HG03342 (cell line): ENCODE data around the gene CLDN24.

Experiments
- ATAC-seq: cut with Tn5 transposase; IDR thresholded peaks from one replicate; pipeline ENCODE4 v1.9.1; 2021; ENCODE audit warnings: mild to moderate bottlenecking, moderate library complexity; ENCODE audit not compliant: unreplicated experiment

CLDN24 gene

DNA sequence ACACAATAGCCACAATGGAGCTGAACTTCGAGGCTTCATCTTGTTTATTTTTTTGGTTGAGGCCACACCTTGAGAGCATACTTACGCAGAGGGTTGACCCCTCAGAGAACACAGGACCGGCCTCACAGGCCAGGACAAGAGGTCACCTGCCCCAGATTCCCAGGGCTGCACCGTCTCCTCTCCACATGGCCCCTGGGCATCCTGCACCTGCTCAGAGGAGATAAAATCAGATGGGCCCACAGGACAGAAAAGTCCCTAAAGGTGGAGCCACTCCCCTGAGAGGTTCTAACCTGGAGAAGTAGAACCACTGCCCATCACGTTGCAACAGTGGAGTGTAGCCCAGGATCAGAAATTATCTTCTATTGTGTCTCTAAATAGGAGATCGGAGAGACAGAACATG lies 1.1 kb upstream of the CLDN24 start:
- no peak for ATAC-seq

DNA sequence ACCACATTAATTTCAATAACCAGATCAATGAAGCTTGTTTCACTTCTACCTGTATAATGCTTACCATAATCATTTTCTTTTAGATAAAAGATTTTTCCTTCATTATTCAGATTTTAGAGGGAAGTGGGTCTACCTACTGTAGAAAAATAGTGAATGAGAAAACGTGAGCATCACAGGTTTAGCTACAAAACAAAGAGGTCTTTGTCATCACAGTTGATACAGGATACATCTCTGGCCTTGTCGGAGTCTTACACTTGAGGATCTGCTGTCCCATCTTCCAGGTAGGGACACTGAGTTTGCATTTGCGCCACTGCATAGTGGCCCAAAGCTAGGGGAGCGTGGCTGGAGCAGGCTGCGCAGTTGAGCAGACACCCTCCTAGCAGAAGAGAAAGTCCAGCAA lies 710 bp downstream of the CLDN24 start:
- ATAC-seq, result no peak

DNA sequence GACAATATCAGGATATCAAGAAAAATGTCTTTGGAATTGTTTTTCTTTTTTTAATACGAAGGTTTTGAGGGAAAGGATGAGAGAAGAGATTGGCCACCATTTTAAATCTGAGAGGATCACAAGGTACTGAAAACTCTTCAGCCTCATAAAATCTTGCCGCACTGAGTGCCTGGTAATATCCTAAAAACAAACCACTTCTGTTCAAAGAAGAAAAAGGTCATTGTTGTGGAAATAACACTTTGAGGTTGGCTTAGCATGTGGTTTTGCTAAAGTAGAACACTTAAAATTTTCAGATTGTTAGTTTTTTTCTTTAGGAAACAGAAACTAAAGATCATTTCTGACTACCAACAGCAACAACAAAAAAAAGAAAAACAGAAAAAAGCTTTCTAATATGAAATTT lies 1.1 kb downstream of the CLDN24 start:
- peak; percentile 60 for ATAC-seq

DNA sequence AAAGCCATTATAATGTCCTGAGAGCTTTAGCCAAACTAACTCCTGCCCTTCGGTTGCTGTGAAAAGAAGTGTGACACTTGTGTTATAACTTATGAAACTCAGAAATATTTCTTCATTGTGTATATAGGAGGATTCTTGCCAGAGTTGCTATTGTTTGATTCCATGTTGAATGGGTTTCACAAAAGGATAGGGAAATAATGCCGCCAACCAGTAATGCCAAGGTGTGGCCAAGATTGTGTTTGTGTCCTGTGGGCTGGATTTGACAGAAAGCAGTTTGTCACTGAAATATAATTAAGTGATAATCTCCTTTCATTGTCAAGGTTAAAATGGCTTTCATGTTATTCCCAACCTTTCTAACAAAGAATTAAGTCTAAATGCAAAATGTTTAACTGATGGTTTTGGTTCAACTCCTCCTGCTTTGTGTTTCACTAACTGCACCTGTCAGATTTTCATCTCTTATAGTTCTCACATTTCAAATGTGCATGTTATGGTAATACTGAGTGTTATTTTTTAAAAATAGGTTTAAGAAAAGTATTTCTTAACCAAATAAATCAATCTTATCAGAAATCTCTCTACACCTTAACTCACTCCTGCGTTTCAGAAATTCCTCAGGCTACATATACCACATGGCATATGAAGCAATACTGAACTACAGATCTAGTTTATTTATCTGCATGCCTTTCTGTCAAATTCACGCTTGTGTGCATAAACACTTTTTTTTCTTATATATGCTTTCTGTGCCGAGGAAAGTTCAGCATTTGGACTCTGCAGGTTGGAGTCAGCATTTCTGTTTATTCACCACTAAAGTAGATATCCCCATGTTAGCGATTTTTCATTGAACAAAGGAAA lies 1.8 kb downstream of the CLDN24 start, which contains the start of gene CLDN22:
CLDN22 (minus strand) TSS at position 66 of the 849 bp plus-strand sequence; CDS start at position 8, 58 bp downstream.
- no peak for ATAC-seq

DNA sequence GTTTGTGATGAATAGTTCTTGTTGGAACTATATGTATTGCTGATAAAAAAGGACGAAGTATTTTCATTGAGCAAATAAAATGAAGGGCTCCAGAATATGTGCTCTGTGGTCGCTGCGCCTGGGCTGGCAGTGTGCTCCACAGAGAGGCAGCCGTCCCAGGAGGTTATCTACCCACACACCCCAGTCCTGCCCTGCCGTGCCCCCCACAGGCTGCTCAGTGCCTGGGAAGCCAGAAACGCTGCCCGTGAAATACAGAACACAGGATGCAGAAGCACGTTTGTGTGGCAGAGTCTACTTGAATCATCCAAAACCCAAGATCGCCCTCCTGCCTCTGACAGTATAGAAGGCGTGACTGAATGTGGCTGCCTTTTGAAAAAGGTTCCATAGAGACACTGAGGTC lies 3.6 kb downstream of the CLDN24 start:
- no peak for ATAC-seq

DNA sequence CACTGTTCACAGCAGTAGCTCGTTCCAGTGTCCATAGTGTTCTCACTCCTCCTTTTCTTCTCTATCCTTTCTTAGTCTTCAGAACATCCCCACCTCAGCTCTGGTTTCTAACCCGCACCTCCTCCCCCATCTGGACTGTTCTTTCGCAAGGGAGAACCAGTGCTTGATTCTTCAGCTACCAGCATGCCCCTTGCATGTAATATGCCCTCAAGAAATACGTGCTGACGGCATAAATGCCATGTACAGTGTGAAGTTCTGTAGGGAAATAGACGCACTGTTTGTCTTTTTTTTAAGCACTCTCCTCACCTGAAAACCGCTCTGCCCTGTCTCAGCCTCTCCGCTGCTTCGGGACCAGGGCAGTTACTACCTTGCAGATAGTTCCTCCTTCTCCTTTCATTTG lies 7.4 kb downstream of the CLDN24 start:
- ATAC-seq, result no peak

DNA sequence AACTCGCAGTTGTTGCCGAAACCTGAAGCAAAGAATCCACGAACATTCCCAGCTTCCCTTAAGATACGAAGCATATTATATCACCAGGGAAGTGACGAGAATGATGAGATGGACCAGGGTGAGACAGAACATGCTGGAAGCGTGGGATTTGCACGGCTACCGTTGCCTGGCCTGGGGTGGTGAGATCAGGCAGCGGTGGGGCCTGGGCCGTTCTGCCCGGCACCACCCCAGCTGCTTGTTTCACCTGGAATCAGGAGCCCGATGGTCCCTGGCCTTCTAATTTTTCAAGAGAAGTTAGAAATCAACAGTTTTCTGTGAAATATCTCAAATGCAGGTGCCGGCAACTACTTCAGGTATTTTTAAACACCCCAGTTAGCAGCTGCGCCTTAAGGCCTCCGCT lies 7.9 kb downstream of the CLDN24 start:
- no peak for ATAC-seq

DNA sequence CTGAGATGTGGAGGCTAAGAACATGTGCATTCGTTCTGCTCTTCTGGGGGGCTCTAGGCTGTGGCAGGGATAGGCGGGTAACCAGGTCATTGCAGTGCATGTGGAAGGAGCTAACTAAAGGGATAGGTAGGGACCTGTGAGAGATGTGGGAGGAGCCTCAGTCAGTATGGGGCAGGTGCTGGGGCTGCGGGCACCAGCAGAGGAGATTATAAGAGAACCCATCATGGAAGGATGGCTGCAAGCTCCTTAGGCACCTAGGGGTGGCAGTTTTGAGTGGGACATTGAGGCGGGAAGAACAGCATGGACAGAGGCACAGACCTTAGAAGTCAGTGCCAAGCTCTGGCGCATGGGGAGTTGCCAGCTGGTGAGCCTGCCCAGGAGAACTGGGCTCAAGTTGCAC lies 9.4 kb downstream of the CLDN24 start:
- no peak for ATAC-seq

DNA sequence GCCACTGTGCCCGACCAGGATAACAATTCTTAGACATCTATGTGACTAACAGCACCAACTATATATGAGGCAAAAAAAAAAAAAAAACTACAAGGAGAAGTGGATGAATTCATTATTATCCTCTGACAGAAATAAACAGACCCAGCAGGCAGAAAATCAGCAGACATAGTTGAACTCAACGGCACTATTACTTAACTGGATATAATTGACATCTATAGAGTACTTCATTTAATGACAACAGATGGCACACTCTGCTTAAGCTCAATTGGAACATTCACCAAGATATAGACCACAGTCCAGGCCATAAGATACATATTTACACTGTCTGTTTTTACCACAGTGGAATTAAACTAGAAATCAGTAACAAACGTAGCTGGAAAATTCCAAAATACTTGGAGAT lies 15.4 kb downstream of the CLDN24 start:
- no peak for ATAC-seq

DNA sequence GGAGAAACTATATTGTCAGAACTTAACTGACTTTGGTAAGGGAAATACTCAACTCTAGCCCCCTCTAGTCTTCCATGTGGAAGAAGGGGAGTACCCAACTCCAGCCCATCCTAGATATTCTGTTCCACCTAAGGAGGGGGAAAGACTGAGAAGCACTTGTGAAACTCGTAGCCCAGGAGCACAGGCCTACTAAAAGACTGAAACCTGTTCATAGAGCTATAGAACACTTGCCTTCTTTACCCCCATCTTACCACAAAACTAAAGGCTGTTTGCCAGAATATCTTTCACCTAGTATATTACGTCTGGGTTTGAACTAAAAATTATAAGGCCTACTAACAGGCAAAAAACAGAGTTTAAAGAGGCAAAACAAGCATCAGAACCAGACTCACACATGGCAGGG lies 17.7 kb downstream of the CLDN24 start:
- no peak for ATAC-seq

DNA sequence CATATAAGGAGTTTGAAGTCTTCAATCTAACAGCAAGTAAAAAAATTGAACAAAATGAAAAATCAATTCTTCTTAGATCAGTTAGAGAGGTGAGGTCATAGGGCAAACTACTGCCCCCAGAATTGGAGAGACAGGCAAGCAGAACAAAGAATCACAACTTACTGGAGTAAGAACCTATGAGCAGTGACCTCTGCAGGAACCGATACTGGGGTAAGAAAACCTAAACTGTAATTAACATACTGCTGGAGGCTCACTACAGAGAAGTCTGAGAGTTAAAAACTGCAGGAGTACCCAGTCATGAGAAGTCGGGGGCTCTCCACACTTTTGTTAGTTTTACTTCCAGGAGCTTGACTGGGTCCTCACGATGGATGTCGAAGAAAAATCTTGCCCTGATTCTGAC lies 18.2 kb downstream of the CLDN24 start:
- no peak for ATAC-seq

DNA sequence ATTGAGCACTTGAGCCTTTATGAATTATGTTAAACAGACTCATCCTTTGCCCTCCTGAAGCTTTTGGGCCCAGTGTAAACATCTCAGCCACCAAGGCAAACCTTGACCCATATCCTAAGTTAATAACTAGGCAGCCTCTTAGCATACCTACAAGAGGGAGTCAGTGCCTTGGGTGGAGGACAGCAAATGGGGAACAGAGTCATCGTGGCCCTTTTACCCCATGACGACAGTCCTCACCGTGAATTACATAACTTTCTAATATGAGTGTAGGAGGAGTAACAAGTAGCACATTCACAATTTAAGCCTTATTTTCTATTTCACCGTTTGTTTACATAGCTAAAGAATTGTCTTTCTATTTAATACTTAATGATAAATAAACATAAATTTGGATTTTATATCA lies 18.9 kb downstream of the CLDN24 start:
- ATAC-seq, result no peak

DNA sequence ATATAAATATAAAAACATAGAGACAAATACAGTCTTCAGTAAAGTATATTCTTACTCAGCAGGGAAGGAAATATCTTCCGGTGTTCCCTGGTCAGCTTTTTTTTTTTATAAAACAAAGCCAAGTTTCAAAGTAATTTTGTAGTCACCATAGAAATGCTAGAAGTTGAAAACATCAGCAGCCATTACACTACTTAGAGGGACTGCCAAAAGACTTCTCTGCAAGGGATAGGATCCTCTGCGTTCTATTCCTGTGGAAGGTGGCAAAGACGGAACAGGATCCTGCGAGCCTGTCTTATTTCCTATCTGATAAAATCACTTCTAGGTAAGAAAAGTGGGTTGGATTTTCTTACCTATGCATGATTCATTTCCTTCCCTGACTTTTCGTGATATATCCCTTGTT lies 21.6 kb downstream of the CLDN24 start:
- ATAC-seq, result no peak

DNA sequence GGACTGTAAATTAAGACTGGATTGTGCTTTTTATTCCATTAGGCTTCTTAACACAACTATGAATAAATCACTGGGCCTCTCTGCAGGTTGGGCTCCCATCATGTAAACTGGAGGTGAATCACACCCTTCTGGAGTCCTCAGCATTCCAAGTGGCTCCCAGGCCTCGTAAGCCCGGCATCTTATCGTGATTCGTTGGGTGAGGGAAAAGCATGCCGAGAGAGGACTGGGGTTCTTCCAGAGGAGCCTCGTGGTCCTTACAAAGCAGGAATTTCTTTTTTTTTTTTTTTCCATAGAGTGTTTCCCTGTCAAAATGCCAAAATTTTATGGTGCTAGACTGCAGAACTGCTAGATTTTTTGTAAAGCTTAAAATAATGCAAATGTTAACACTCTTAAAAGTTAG lies 22.2 kb downstream of the CLDN24 start:
- no peak for ATAC-seq

DNA sequence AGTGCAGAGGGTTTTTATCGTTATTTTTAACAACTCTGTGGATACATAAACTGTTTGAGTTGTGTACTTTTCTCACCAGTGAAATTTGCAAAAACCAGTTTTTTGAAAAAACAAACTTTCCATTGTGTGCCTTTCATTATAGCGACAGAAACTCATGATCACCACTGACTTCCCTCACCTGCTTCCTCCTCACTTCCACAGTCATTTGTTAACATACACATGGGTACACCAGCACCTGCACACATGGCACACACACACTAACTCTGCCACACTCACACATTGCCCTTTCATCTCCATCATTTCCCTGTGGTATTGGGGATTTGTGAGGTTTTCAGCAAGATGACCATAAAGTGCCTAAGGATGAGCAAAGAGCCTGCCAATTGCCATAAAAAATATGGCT lies 22.8 kb downstream of the CLDN24 start:
- no peak for ATAC-seq

DNA sequence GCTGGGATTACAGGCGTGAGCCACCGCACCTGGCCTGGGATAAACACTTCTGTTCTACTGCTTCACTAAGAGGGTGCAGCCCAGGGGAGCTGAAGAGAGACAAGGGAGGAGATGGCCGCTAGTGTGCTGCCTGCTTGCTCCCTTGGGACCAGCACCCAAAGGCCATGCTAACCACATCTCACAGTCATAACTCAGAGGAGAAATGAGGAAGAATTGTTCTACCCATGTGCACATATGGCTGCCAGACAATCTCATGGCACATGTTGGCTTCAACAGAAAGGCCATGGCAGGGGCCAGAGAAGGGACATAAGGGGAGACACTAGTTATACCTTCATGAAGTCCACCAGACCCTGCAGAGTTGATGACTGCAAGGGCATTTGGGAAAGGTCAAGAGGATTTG lies 24.6 kb downstream of the CLDN24 start:
- ATAC-seq, result peak; percentile 93

DNA sequence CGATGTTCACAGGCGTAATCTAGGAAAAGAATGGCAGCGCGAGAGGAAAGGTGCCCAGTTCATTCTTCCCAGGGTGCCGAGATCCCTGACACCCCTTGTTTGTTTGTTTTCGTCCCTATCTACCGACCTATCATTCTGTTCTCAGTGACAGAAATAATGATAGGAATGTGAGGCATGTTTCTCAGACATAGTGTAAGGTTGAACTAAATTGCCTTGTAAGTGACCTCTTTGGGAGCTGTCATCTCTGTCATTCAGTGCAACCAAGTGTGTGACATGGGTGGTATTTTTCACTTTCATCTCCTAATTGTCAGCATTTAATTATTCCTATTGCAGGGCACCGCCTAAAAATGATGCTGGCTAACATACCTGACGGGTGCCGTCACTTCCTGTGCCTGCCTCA lies 26.5 kb downstream of the CLDN24 start:
- no peak for ATAC-seq

DNA sequence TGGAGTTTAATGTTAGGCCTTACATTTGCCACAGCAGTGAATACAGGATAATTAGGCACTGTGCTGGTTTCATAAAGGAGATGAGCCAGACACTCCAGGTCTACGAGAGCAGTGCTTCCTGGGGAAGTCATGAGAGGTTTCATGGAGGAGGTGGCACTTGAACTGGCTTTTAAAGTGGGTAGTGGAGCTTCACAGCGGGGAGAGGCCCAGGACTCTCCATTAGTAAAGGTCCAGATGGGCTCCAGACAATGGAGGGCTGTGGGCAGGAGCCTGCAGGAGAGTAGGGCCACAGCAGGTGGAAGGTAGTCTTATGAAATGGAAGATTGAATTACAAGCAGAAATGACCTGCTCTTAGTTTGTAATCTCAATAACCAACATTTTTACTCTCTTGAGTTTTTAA lies 31.2 kb downstream of the CLDN24 start:
- no peak for ATAC-seq

DNA sequence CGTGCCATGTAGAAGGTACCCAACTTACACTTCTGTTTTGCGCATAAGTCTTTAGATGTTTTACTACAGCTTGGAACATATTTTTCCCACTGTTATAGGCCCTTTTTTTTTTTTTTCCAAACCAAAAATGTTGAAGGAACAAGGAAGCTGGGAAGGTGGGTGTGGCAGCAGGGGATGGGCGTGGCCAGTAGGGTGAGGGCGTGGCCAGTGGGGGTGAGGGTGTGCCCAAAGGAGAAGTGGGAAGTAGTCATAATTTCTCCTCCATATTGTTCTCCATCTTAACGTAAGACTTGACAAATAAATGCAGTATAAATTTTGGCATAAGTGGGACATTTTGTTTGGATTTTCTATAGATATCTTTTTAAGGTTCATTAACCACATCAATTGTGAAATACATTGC lies 32.5 kb downstream of the CLDN24 start:
- ATAC-seq, result no peak

DNA sequence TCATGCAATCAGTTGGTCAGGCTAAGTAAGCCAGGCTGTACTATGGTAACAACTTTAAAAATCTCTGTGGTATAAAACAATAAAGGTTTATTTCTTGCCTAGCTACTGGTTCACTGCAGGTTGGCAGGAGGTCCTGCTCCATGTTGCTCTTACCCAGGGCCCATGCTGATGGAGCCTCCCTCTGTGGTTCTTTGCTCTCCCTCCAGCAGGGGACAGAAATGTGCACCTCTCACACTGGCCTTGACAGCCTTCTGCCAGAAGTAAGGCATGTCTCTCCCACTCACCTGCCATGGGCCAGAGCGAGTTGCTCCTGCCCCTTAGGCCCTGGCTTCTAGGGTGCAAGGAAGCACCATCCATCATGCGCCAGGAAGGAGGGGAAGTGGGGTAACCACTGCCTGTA lies 33.3 kb downstream of the CLDN24 start:
- ATAC-seq, result no peak

DNA sequence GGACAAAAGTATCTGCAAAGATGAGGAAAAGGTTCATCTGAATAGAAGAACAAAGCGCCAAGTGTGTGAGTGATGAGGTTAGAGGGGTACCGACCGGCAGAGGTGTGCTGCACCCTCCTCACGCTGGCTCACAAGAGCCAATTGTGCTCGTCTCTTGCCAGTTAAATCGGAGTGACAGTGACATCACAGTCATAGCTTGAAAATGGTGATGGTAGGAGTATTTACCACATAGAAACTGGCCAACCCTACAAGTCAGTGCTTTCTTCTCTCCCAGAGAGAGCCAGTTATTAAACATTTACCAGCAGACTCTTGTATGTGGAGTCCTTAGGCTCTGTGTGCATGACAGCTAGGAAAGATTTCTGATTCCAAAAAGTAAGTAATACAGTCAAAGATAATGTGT lies 34.5 kb downstream of the CLDN24 start:
- peak; percentile 79 for ATAC-seq

DNA sequence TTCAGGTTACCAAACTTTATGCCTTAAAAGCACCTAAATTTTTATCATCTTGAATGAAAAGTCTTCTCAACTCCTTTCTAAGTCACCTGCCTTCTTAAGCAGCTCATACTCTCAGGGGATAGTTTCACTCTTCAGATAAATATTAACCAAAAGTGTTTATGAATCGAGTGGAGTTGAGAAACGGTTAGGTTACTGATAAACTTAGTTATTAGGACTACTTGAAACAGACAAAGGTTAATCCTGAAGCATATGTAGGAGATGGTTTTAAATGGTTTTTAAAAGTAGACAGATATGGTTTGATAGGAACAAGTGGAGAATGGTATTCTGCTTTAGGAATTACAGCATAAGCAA lies 34.9 kb downstream of the CLDN24 start:
- ATAC-seq, result peak; percentile 81
